UCSD-AML1 (cell line): ENCODE results near the gene BSCL2.
"Not testable (repeated sequence)": the region's sequence is repeated elsewhere in the genome, so short reads cannot be mapped to it uniquely, and the experiment has no call there.

Experiments used
- DNase-seq: peaks from one replicate; lab custom pipeline; 2025; ENCODE audit not compliant: unreplicated experiment; lab: John Stamatoyannopoulos, UW

The BSCL2 gene

DNA sequence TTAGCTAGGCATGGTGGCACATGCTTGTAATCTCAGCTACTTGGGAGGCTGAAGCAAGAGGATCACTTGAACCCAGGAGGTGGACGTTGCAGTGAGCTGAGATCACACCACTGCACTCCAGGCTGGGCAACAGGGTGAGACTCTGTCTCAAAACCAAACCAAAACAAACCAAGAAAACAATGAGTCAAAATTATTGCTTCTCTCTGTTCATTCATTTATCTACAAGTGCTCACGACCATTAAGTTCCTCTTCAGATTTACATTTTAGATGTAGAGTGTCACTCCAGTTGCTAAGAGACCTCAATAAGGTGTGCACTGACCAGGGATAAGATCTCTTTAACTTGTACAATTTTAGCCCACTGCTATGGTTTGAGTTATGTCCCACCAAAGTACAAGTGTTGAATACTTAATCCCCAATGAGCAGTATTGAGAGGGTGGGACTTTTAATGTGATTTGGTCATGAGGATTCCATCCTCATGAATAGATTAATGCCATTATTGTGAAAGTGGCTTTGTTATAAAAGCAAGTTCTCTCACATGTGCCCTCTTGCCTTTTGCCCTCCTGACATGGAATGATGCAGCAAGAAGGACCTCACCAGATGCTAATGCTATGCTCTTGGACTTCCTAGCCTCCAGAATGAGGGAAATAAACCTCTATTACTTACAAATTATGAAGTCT lies 12.2 kb upstream of the BSCL2 start:
- no peak for DNase-seq

DNA sequence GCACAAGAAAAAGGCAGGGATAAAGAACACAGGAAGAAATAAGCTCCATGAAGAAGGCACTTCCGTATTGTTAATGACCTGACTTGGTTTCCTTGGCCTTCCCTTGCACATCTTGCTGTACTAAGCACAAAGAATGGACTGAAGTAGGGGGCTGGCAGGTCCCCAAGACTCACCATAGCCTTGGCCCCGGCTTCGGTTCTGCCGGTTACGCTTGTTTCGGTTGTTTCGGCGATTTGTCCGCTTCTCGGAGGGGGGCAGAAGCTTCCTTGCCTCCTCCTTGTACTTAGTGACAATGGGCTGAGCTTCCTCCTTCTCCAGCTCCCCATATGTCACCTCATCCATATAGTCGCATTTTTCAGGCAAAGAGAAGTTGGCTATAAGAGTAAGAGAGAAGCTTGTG lies 9.6 kb upstream of the BSCL2 start:
- DNase-seq = no peak

DNA sequence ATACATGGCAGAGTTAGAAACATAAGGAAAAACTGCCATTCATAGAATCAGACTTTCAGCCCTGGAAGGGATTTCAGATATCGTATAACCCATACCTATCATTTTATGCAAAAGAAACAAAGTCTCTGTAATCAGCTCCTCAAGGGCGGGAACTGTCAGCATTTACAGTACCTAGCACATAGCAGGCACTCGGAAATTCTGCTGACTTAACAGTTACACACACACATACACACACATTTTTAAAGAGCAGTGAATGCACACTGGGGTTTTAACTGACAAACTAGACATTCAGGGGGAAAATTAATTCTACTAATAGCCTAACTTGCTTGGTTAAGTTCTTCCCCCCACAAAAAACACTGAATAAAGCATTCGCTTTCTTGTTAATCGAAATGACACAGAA lies 9.0 kb upstream of the BSCL2 start:
- DNase-seq = no peak

- no peak for DNase-seq
Observed at GRCh38 chr11:62715150-62716130, 8.2 kb upstream of the BSCL2 start.

GRCh38 chr11:62713343-62713742 lies 6.1 kb upstream of the BSCL2 start:
- no peak for DNase-seq

- no peak for DNase-seq
Observed at GRCh38 chr11:62712861-62713260, 5.6 kb upstream of the BSCL2 start.

DNA sequence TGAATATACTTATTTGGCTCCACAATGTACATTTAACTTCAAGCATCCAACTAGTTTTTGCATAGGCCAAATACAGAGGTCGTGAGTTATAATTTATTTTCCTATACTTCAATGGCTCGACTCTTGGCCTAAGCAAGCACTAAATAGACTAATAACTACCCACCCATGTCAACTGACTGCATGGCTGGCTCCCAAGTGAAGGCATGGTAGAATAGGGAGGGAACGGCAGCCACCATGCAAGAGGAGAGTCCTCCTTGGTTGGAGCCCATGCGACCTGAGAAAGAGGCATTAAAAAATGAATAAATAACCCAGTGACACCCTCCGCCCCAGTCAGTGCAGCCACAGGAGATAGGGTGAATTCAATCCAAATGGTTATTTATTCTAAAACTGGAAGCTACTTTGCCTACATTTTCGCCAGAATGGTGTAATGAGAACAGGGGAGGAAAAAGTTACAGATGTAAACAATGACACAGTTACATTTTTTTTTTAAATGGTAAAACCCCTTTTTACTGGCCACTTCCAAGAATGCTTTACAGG lies 5.1 kb upstream of the BSCL2 start:
- no peak for DNase-seq

DNA sequence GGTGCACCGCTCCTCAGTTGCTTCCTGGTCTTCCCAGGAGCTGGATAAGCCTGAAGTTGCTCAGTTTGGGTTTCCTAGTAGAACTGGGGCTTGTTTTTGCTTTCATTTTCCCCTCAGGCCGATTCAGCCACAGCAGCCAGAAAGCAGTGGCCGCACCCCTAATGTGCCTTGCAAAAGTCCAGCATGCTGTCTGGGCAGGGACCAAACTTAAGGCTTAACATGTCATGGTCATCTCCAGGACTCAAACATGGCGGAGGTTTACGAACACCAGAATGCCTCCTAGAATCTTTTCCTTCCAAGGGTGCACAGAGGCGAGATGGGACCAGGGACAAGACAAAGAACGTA lies 2.7 kb upstream of the BSCL2 start:
- DNase-seq = no peak

GRCh38 chr11:62709247-62710000 lies 2.2 kb upstream of the BSCL2 start:
- no peak for DNase-seq

DNA sequence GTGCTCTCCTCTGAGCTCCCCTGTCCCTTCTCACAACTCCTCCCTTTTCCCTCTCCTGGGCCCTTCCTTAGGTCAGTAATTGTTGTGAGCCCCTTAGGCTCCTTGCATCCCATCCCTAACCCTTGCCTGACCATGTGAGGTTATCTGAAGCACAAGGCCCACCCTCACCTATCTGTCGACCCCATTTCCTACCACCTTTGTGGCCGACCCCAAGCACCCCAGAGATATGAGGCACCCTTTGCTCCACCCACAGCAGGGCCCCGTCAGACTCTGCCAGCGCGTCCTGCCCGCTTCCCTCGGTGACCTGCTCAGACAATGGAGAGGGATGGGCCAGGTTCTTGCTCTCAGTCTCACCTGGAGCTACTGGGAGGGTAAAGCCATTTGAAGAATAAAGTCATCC lies 1.6 kb upstream of the BSCL2 start:
- no peak for DNase-seq

GRCh38 chr11:62708392-62708791 lies 1.2 kb upstream of the BSCL2 start:
- DNase-seq = no peak

GRCh38 chr11:62706850-62707247 lies 375 bp downstream of the BSCL2 start:
- DNase-seq = no peak

GRCh38 chr11:62705880-62706849 lies 1.1 kb downstream of the BSCL2 start:
- DNase-seq = peak; percentile 92

- DNase-seq = no peak
Observed at GRCh38 chr11:62705413-62705812, 1.8 kb downstream of the BSCL2 start.

GRCh38 chr11:62703921-62704320 lies 3.3 kb downstream of the BSCL2 start:
- not testable (repeated sequence) for DNase-seq

- no peak for DNase-seq
Observed at GRCh38 chr11:62702246-62702645, 5.0 kb downstream of the BSCL2 start.

- DNase-seq = peak; percentile 48
Observed at GRCh38 chr11:62694455-62695167, 12.6 kb downstream of the BSCL2 start.

DNA sequence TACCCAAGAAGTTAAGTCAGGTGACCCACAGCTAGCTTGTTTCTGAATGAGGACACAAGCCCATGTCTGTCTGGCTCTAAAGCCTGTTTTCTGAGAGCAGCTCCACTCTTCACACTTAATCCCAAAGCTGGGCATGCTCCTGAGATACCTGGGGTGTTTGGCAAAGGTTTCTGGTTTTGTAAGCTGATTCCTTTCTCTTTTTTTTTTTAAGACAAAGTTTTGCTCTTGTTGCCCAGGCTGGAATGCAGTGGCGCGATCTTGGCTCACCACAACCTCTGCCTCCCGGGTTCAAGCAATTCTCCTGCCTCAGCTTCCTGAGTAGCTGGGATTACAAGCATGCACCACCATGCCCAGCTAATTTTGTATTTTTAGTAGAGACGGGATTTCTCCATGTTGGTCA lies 13.6 kb downstream of the BSCL2 start:
- not testable (repeated sequence) for DNase-seq

GRCh38 chr11:62689421-62690183 lies 17.6 kb downstream of the BSCL2 start, which contains the start of gene LRRN4CL:
LRRN4CL (minus strand) TSS chr11:62689530; CDS start chr11:62688508, 1,022 bp downstream.
- no peak for DNase-seq
